Measurements from ENCODE around the gene TRA2A. TPM values are rescaled to one million over a fixed set of nuclear protein-coding genes. Genes with fewer than 3 reads are reported as not detected.
"Not testable (repeated sequence)": the region's sequence is repeated elsewhere in the genome, so short reads cannot be mapped to it uniquely, and the experiment has no call there.

Gene TRA2A
- total and polyA plus RNA-seq, 2 experiments from 2014 or later, result 55.4 to 57.2 TPM

DNA sequence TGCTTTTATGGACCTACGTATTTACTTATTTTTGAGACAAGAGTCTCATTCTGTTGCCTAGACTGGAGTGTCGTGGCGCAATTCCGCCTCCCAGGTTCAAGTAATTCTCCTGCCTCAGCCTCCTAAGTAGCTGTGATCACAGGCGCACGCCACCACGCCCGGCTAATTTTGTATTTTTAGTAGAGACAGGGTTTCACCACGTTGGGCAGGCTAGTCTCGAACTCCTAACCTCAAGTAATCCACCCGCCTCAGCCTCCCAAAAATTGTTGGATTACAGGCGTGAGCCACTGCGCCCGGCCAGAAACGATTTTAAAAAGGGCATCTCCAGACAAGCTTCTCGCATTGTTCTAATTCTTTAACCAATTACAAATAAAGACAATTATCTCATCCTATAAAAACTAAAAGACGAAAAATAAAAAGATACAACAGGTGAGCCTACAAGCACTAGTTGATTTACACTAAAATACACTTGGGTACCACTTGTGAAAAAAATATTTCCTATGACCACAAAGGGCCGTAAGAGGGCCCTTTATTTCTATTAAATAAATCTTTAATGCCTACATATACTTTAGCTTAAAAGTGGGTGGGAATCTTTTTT is 2.4 kb downstream of the TRA2A start:
- Histone ChIP-seq H3K27me3 (no peaks in the 10 kb centered on the region), H3K9me3 (ENCODE audit: low read depth) (no peaks in the 10 kb centered on the region), H3K36me3 (replicated peaks; ENCODE audit: insufficient read depth, low read depth) (no peaks in the 10 kb centered on the region), H3K9me2 (replicated peaks; ENCODE audit: insufficient read depth) (no peaks in the 10 kb centered on the region), H3K27ac (no peak overlapping the region), H3K4me2 (peak overlapping the region; percentile 83), H2AFZ (no peak overlapping the region), H3K4me1 (ENCODE audit: insufficient read depth) (peaks cover 36% of the 10 kb centered on the region), H3K4me3 (peak overlapping the region; percentile 94), H3K79me2 (peaks cover 74% of the 10 kb centered on the region), H4K20me1 (ENCODE audit: insufficient read depth, poor library complexity, severe bottlenecking) (peaks cover 70% of the 10 kb centered on the region)
- WGBS (ENCODE audit: low lambda C conversion rate, missing lambda C conversion rate), result 75% methylated on average over 18 of the region's 18 CpGs
- DNase-seq (ENCODE audit: low spot score), result no peak
- TF ChIP-seq EZH2phosphoT487 (IDR thresholded peaks at IDR 0.05; ENCODE audit: low read depth, severe bottlenecking, unreplicated experiment) (no peak), EZH2 (IDR thresholded peaks at IDR 0.05; ENCODE audit: borderline replicate concordance) (no peak)
- TF ChIP-seq, protein P1, sequence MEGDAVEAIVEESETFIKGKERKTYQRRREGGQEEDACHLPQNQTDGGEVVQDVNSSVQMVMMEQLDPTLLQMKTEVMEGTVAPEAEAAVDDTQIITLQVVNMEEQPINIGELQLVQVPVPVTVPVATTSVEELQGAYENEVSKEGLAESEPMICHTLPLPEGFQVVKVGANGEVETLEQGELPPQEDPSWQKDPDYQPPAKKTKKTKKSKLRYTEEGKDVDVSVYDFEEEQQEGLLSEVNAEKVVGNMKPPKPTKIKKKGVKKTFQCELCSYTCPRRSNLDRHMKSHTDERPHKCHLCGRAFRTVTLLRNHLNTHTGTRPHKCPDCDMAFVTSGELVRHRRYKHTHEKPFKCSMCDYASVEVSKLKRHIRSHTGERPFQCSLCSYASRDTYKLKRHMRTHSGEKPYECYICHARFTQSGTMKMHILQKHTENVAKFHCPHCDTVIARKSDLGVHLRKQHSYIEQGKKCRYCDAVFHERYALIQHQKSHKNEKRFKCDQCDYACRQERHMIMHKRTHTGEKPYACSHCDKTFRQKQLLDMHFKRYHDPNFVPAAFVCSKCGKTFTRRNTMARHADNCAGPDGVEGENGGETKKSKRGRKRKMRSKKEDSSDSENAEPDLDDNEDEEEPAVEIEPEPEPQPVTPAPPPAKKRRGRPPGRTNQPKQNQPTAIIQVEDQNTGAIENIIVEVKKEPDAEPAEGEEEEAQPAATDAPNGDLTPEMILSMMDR (IDR thresholded peaks at IDR 0.05; ENCODE audit: poor library complexity), result no peak

- peaks cover 100% of the 10 kb centered on the region for H3K79me2 ChIP-seq
- H4K20me1 ChIP-seq (ENCODE audit: insufficient read depth, poor library complexity, severe bottlenecking), result peaks cover 100% of the 10 kb centered on the region
- H3K9me3 ChIP-seq (ENCODE audit: low read depth); H3K9me2 ChIP-seq (replicated peaks; ENCODE audit: insufficient read depth); H2AFZ ChIP-seq; H3K36me3 ChIP-seq (replicated peaks; ENCODE audit: insufficient read depth, low read depth); H3K4me3 ChIP-seq; DNase-seq (ENCODE audit: low spot score); H3K27me3 ChIP-seq; H3K27ac ChIP-seq: not testable (repeated sequence)
- H3K4me1 ChIP-seq (ENCODE audit: insufficient read depth), result peaks cover 51% of the 10 kb centered on the region
- WGBS (ENCODE audit: low lambda C conversion rate, missing lambda C conversion rate), result 68% methylated on average over 7 of the region's 7 CpGs
- peak overlapping the region; percentile 83 for H3K4me2 ChIP-seq
These were observed 6.2 kb downstream of the TRA2A start for GRCh38 chr7:23525611-23526010.

GRCh38 chr7:23524473-23524872 is 7.3 kb downstream of the TRA2A start:
- no peak for DNase-seq (ENCODE audit: low spot score)
- H3K9me3 ChIP-seq (ENCODE audit: low read depth), result no peaks in the 10 kb centered on the region
- TF ChIP-seq EZH2phosphoT487 (IDR thresholded peaks at IDR 0.05; ENCODE audit: low read depth, severe bottlenecking, unreplicated experiment) (no peak), EZH2 (IDR thresholded peaks at IDR 0.05; ENCODE audit: borderline replicate concordance) (no peak)
- TF ChIP-seq, protein P1 (IDR thresholded peaks at IDR 0.05; ENCODE audit: poor library complexity), result no peak
- peaks cover 46% of the 10 kb centered on the region for H3K4me1 ChIP-seq (ENCODE audit: insufficient read depth)
- H4K20me1 ChIP-seq (ENCODE audit: insufficient read depth, poor library complexity, severe bottlenecking), result peaks cover 100% of the 10 kb centered on the region
- H3K36me3 ChIP-seq (replicated peaks; ENCODE audit: insufficient read depth, low read depth), result no peaks in the 10 kb centered on the region
- no peak overlapping the region for H3K4me3 ChIP-seq
- 93% methylated on average over 7 of the region's 7 CpGs for WGBS (ENCODE audit: low lambda C conversion rate, missing lambda C conversion rate)
- H2AFZ ChIP-seq, result no peak overlapping the region
- peaks cover 100% of the 10 kb centered on the region for H3K79me2 ChIP-seq
- no peaks in the 10 kb centered on the region for H3K9me2 ChIP-seq (replicated peaks; ENCODE audit: insufficient read depth)
- no peak overlapping the region for H3K27ac ChIP-seq
- no peaks in the 10 kb centered on the region for H3K27me3 ChIP-seq
- no peak overlapping the region for H3K4me2 ChIP-seq

GRCh38 chr7:23523486-23524075 is 8.2 kb downstream of the TRA2A start:
- H3K27me3 ChIP-seq, result no peaks in the 10 kb centered on the region
- DNase-seq (ENCODE audit: low spot score), result no peak
- no peaks in the 10 kb centered on the region for H3K9me2 ChIP-seq (replicated peaks; ENCODE audit: insufficient read depth)
- peaks cover 100% of the 10 kb centered on the region for H4K20me1 ChIP-seq (ENCODE audit: insufficient read depth, poor library complexity, severe bottlenecking)
- H3K36me3 ChIP-seq (replicated peaks; ENCODE audit: insufficient read depth, low read depth), result no peaks in the 10 kb centered on the region
- no peak overlapping the region for H2AFZ ChIP-seq
- no peak for TF ChIP-seq EZH2 (IDR thresholded peaks at IDR 0.05; ENCODE audit: borderline replicate concordance)
- TF ChIP-seq, protein P1 (IDR thresholded peaks at IDR 0.05; ENCODE audit: poor library complexity), result no peak
- no peak for TF ChIP-seq EZH2phosphoT487 (IDR thresholded peaks at IDR 0.05; ENCODE audit: low read depth, severe bottlenecking, unreplicated experiment)
- no peaks in the 10 kb centered on the region for H3K9me3 ChIP-seq (ENCODE audit: low read depth)
- peaks cover 100% of the 10 kb centered on the region for H3K79me2 ChIP-seq
- peak overlapping the region; percentile 2 for H3K4me2 ChIP-seq
- WGBS (ENCODE audit: low lambda C conversion rate, missing lambda C conversion rate), result 56% methylated on average over 2 of the region's 2 CpGs
- no peak overlapping the region for H3K4me3 ChIP-seq
- no peak overlapping the region for H3K27ac ChIP-seq
- peaks cover 37% of the 10 kb centered on the region for H3K4me1 ChIP-seq (ENCODE audit: insufficient read depth)
